Measurements from ENCODE around the gene ZBTB45.

Gene ZBTB45

DNA sequence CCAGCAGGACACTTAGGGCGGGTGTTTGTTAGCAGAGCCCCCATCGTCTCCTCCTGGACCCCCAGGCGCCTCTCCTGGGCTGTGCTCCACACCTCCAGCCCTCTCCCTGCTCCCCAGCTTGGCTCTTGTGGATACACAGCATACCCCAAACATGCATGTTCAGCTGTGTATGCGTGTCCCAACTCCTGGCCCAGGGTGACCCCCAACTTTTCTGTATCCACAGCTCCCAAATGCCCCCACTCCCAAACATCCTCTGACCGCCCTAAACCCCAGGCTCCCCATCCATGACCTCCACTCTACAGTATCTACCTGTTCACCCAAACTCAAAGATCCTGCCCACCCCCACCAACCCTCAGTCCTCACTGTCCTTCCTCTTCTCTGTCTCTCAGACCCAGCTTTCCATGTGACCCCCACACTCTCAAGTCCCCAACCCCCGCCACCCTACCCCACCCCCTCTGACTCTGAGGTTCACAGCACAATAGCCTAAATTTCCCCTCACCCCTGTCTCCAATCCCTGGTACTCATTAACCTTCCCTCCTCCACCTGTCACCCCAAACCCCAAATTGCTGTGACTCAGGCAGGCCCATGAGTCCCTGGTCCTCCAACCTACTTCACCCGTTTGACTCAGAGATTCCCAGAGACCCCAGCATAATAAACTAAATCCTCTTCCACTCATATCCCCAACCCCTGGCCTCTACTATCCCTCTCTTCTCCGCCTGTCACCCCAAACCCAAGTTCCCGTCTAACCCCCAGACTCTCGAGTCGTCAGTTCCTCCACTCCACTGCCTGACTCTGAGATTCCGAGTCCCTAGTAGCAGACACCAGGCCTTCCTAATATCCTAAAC is 37.8 kb upstream of the ZBTB45 start:
- TF ChIP-seq, protein P1, sequence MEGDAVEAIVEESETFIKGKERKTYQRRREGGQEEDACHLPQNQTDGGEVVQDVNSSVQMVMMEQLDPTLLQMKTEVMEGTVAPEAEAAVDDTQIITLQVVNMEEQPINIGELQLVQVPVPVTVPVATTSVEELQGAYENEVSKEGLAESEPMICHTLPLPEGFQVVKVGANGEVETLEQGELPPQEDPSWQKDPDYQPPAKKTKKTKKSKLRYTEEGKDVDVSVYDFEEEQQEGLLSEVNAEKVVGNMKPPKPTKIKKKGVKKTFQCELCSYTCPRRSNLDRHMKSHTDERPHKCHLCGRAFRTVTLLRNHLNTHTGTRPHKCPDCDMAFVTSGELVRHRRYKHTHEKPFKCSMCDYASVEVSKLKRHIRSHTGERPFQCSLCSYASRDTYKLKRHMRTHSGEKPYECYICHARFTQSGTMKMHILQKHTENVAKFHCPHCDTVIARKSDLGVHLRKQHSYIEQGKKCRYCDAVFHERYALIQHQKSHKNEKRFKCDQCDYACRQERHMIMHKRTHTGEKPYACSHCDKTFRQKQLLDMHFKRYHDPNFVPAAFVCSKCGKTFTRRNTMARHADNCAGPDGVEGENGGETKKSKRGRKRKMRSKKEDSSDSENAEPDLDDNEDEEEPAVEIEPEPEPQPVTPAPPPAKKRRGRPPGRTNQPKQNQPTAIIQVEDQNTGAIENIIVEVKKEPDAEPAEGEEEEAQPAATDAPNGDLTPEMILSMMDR (IDR thresholded peaks at IDR 0.05; ENCODE audit: low read depth, low read length): no peak
- no peak for DNase-seq (ENCODE audit: extremely low read depth, low read depth)

DNA sequence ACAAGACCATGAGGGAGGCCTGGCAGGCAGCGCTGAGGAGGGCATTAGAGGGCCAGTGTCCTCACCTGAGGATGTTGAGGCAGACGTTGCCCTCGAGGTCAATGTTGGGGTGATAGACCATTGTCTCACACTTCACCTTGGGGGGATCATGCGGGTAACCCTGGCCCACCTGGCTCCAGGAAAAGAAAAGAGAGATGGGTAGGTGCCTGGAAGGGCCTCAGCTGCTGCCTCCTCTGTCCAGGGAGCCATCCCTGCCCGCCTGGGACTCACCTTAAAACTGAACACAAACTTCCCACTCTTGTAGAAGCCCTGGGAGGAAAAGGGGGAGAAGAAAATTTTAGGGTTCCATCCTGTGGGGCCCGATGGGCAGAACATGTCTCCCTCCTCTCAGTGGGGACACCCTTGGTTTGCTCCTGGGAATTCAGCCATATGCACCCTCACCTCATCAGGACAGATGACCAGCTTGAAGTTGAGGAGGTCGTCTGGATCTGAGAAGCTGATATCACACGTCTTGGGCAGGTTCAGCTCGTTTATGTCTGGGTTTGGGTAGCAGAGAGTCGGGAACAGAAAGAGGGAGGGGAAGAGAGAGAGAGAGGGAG is 37.1 kb upstream of the ZBTB45 start:
- no peak for DNase-seq (ENCODE audit: extremely low read depth, low read depth)
- TF ChIP-seq, protein P1 (IDR thresholded peaks at IDR 0.05; ENCODE audit: low read depth, low read length): no peak

DNA sequence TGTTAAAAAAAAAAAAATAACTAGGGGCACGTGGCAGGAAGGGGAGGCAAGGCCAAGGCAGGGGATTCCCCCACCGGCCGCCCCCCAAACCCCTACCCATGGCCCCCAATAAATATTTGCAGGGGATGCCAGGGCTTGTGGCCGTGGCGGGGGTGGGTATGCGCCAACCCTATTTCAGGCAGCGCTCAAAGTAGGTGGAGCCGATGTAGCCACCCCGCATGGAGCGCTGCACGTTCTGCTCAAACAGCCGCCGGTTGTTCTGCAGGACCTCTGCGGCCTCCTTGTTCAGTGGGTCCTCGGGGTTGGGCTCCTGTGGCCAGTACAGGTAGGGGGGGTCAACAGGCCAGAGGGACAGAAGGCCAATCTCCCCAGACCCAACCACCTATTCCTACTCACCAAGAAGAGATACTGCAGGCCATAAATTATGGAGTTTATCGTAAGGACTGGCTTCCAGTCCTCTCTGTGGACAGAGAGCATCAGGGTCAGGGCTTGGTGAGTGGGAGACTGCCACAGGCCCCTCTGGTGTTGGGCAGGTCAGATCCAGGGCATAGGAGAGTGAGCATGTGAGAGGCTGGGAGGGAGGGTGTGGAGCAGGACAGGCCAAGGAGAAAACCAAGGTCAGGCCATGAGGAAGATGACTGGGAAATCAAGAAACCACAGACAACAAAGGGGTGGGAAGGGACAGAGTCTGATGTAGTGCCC is 36.5 kb upstream of the ZBTB45 start:
- TF ChIP-seq, protein P1 (IDR thresholded peaks at IDR 0.05; ENCODE audit: low read depth, low read length): no peak
- DNase-seq (ENCODE audit: extremely low read depth, low read depth): no peak

DNA sequence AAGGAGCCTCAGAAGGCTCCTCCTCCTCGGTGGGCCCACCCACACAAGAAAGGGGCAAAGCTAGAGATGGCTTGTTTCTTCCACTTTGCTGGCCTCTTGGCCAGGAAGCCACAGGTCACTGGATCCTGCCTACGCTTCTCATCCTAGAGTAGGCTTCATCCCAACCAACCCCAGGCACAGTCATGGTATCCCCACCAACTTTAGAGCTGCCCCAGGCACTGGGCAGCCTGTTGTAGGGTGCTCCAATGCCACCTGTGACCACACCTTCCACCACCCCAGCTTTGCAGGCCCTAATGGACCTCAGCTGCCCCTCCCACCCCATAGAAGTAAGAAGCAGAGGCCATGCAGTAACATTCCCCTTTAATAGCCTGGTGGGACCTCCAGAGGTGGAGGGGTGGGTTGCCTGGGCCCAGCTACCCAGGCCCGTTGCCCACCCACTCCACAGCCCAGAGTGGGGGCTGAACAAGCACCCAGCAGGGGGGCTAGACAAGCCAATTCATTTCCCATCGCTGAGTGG is 35.8 kb upstream of the ZBTB45 start:
- no peak for DNase-seq (ENCODE audit: extremely low read depth, low read depth)
- TF ChIP-seq, protein P1 (IDR thresholded peaks at IDR 0.05; ENCODE audit: low read depth, low read length): no peak

DNA sequence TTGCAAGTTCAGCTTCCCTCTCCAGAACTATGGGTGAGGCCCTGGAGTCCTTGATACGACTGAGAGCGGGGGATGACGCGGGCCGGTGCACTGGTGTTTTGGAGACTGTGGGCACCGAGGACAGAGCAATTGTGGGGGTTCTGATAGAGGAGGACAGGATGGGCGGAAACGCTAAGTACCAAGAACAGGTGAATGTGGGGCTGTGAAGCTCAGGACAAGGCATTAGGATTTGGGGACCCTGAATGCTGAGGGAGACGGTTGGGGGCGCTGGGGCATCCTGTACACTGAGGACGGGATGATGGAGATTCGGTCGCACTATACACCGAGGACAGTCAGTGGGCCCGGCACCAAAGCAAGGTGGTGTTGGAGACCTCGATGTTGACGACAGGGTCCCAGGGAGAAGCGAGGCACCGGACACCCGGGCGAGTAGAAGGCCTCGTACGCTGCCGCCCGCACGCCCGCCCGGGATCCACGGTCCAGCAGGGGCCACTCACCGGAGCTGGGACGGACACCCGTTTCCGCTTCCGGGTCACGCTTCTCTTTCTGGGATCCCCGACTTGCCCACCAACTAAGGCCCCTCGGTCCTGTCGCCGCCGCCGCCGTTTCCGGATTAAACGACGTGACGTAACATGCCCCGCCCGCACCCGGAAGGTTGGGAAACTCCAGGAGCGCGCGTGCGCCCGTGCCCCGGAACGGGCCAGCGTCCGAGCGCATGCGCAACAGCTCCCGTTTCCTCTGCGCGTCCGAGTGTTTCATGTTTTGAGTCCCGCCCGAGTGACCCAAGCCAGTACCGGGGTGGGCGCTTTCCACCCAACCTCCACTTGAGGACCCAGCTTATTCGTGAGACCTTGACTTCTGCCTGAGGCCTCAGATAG is 35.1 kb upstream of the ZBTB45 start, which contains the start of gene CHMP2A:
TSS of gene CHMP2A (minus strand) at position 612 of the 875 bp plus-strand sequence. CDS start 893 bp downstream, outside the sequence.
- TF ChIP-seq, protein P1 (IDR thresholded peaks at IDR 0.05; ENCODE audit: low read depth, low read length): no peak; the same call in 1 of the 2 replicates
- peak; percentile 92 for DNase-seq (ENCODE audit: extremely low read depth, low read depth)

DNA sequence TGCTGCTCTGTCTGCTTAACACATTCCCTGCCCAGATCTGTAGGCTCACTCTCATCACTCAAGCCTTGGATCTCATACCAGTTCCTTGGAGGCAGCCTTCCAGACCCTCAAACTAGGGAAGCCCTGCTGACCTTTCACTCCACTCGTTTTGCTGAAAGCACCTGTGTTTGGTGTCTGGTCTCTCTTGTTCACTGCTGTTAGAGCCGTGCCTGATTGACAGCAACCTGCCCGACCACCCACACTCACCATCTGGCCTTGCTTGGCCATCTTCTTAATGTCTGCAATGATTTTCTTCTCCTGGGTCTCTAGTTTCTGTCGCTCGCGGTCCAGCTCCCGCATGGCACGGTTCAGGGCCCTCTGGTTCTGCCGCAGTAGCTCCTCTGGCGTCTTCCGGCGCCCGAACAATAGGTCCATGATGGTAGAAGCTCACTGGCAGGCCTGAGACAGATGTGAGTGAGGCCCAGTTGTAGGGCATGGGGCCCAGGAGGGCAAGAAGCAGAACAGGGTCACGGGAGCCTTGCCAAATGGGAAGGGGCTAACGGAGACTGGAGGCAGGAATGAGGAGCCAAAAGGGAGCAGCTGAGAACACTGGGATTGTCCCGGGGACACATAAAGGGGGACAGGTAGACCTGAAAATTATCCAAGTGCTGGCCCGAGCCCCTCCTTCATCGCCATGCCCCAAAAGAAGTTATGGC is 34.3 kb upstream of the ZBTB45 start:
- TF ChIP-seq, protein P1 (IDR thresholded peaks at IDR 0.05; ENCODE audit: low read depth, low read length): no peak
- DNase-seq (ENCODE audit: extremely low read depth, low read depth): no peak

Measured in AG09319 (cell line).